IPS-11a (cell line): ENCODE data around the gene FMC1.

Experiments
- H3K4me3 ChIP-seq: one replicate; pipeline ENCODE4 v1.5.1; 2013; ENCODE audit warnings: low read depth, low read length, control low read depth

FMC1 gene

GRCh38 chr7:139370943-139371313 lies 29.8 kb downstream of the FMC1 start:
- H3K4me3 ChIP-seq = no peak overlapping the region

- H3K4me3 ChIP-seq = no peak overlapping the region
Observed at GRCh38 chr7:139374246-139374645, 33.1 kb downstream of the FMC1 start.

DNA sequence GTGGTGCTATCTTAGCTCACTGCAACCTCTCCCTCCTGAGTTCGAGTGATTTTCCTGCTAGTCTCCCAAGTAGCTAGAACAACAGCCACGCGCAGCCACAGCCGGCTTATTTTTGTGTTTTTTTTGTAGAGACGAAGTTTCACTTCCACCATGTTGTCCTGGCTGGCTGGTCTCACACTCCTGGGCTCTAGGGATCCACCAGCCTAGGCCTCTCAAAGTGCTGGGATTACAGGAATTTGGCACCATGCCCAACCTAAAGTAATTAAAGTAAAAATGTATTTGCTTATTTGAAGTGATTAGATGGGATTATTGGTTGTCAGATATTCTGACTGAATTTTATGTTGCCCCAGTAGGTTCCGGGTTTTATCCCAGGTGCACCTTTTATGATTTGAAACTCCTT lies 41.3 kb downstream of the FMC1 start:
- no peak overlapping the region for H3K4me3 ChIP-seq

GRCh38 chr7:139384611-139385010 lies 43.5 kb downstream of the FMC1 start:
- H3K4me3 ChIP-seq = no peak overlapping the region

DNA sequence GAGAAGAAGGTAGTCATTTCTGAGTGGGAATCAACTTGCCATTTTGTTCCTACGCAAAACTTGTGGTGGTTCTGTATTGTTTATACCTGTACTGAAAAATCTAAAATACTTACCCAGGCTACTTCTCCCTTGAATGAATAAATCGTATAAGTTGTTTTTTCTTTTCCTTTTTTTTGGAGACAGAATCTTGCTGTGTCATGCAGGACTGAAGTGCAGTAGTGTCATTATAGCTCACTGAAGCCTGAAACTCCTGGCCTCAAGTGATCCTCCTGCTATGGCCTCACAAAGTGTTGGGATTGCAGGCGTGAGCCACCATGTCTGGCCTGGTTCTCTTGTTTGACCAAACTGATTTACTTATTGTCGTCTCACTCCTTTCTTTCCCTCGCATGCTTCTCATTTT lies 46.5 kb downstream of the FMC1 start:
- no peak overlapping the region for H3K4me3 ChIP-seq

- no peak overlapping the region for H3K4me3 ChIP-seq
Observed at GRCh38 chr7:139389091-139389490, 48.0 kb downstream of the FMC1 start.

GRCh38 chr7:139389774-139390173 lies 48.6 kb downstream of the FMC1 start:
- H3K4me3 ChIP-seq = no peak overlapping the region

DNA sequence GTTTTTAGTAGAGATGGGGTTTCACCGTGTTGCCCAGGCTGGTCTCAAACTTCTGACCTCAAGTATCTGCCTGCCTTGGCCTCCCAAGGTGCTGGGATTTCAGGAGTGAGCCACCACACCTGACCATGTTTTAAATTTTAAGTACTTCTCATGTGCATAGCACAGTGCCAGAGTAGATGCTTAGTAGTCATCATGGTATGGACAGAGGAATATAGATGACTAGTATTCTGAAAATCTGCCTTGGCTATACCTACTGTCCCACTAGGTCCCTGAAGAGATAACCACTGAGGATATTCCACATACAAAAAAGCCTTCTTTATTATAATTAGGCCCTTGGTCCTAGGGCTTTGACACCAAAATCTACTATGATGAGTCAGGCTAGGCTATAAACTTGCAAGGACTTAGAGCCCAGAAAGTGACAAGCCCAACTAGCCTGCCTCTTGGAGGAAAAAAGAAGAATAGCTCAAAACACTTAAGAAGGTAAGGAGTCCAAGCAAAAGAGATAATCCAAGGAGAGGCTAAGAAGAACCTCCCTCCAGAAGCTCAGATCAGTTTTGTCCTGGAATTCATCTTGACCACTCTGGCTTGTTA lies 52.6 kb downstream of the FMC1 start:
- no peak overlapping the region for H3K4me3 ChIP-seq

GRCh38 chr7:139394540-139394939 lies 53.4 kb downstream of the FMC1 start:
- no peak overlapping the region for H3K4me3 ChIP-seq
